HEK293T (cell line): ENCODE data around the gene KRT85.

ENCODE experiments used
- ARNT ChIP-seq: fragments of 450-650 bp; IDR thresholded peaks from 2 replicates; pipeline ENCODE4 v1.6.1; 2017; ENCODE audit warnings: mild to moderate bottlenecking
- ELF4 ChIP-seq: fragments of 450-650 bp; IDR thresholded peaks from 2 replicates; pipeline ENCODE4 v1.6.1; 2017; ENCODE audit warnings: antibody characterized with exemption
- FOXA1 ChIP-seq: fragments of 450-650 bp; IDR thresholded peaks from 2 replicates; pipeline ENCODE4 v1.6.1; 2016; ENCODE audit warnings: mild to moderate bottlenecking
- L3MBTL2 ChIP-seq: fragments of 450-650 bp; conservative IDR thresholded peaks from 2 replicates; pipeline ENCODE4 v1.6.1; 2016; ENCODE audit warnings: mild to moderate bottlenecking
- LEF1 ChIP-seq: fragments of 450-650 bp; IDR thresholded peaks from 2 replicates; pipeline ENCODE4 v1.6.1; 2017; ENCODE audit warnings: mild to moderate bottlenecking, borderline replicate concordance
- NFRKB ChIP-seq: fragments of 450-650 bp; IDR thresholded peaks from 2 replicates; pipeline ENCODE4 v1.6.1; 2016; ENCODE audit warnings: mild to moderate bottlenecking, moderate library complexity
- SP1 ChIP-seq: fragments of 450-650 bp; IDR thresholded peaks from 2 replicates; pipeline ENCODE4 v1.6.1; 2017

DNA sequence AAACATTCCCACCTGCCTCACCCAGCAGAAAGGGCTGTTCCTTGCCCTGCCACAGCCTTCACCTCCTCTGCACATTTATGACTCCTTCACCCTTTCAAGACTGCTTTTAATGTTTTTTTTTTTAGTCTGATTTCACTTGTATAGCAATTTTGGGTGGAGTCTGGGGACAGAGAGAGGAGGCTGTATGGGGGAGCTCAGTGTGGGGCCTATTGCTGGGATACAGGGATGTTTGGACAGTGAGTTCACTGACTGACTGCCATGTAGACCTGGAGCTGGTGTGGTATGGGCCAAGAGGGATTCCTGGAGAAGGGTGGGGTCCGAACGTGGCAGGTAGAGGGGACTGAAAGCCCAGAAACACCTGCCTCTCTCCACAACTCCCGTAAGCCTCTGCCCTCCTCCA, 1.9 kb upstream of the KRT85 start:
- TF ChIP-seq LEF1 (no peak), ELF4 (no peak), SP1 (no peak), NFRKB (no peak), FOXA1 (no peak), L3MBTL2 (no peak), ARNT (no peak)
